ENCODE measurements around the gene CHST3. TPM values are rescaled to one million over a fixed set of nuclear protein-coding genes. Genes with fewer than 3 reads are reported as not detected.

Gene CHST3
- total and polyA plus RNA-seq, 9 of the 15 experiments (the other 6 are each of a cell fraction or from before 2014, with no cell fraction given): 0.01 to 1.3 (median 0.15) TPM

DNA sequence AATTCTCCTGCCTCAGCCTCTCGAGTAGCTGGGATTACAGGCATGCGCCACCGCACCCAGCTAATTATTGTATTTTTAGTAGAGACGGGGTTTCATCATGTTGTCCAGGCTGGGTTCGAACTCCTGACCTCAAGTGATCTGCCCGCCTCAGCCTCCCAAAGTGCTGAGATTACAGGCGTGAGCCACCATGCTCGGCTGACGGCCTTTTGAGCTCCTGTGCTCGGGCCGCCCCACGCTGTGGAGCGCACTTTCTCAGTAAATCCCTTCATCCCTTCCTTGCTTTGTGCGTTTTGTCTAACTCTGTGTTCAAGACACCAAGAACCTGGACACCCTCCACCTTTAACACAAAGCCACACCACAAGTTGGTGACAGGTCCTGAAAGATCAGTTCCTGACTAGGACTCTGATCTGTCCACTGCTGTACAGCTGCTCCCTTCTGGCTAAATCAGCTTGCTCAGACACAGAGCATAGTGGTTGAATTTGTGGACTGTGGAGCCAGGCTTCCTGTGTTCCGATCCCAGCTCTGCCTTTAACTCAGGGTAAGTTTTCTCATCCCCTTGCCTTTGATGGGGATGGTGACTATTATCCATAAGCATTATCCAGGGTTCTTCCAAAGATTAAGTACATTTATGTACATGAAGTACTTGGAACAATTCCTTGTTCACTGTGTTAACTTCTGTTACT lies 20.1 kb downstream of the CHST3 start:
- ATAC-seq (no peak), FAIRE-seq (no peak), DNase-seq (ENCODE audit: extremely low read depth in 1 of 4, low spot score in 3 of 4) (no peak)
- Histone ChIP-seq H3K36me3 (ENCODE audit: control insufficient read depth, insufficient read depth, low read length) (no peaks in the 10 kb centered on the region), H3K4me3 (no peak overlapping the region), H3K9me3 (replicated peaks; ENCODE audit: control insufficient read depth, insufficient read depth, low read depth, low read length) (peaks cover 4% of the 10 kb centered on the region; the same call in 1 of the 2 replicates), H3K27me3 (ENCODE audit: control insufficient read depth in 2 of 2, insufficient read depth in 2 of 2, low read length in 2 of 2) (peaks cover 38 to 53% of the 10 kb centered on the region in 2 experiments), H2AFZ (ENCODE audit: low read depth, low read length) (no peak overlapping the region), H3K4me2 (ENCODE audit: insufficient read depth, low read length) (no peak overlapping the region), H3K27ac (ENCODE audit: extremely low read depth, low read depth, low read length) (no peak overlapping the region), H3K79me2 (ENCODE audit: control insufficient read depth, insufficient read depth, low read length) (no peaks in the 10 kb centered on the region), H3K4me1 (replicated peaks in 1 of 2; ENCODE audit: control insufficient read depth in 2 of 2, insufficient read depth in 2 of 2, low read length in 2 of 2) (peaks cover 11 to 12% of the 10 kb centered on the region in 2 experiments; a peak in 4 of 5 replicates), H3K9me1 (ENCODE audit: control insufficient read depth, insufficient read depth, low read length) (no peaks in the 10 kb centered on the region), H4K20me1 (replicated peaks; ENCODE audit: control insufficient read depth, insufficient read depth, low read length) (no peaks in the 10 kb centered on the region; the same call in 1 of the 2 replicates), H3K9ac (ENCODE audit: insufficient read depth in 1 of 2, low read depth in 2 of 2, low read length in 2 of 2) (no peak overlapping the region)
- BruUV-seq (replicated peaks): no TSS peak
- intact Hi-C loops (cut with micrococcal nuclease) (no loop called here), in situ Hi-C loops (cut with MboI) (no loop called here)
- ChIA-PET CTCF (ENCODE audit: low intra/inter-chr PET ratio) (no interaction called here), POLR2A (interaction anchor here (0.6 to 2.0 kb wide), 9 partner anchors 9 to 1056 kb away, joined by 3 to 10 read pairs (median 3); no protein-coding TSS in a partner anchor)
- 9% methylated on average over 15 of the region's 15 CpGs for WGBS (ENCODE audit: insufficient coverage, low coverage, missing lambda C conversion rate)
- TF ChIP-seq AFF4 (CRISPR knock-in tag; IDR thresholded peaks at IDR 0.05): no peak
- TF ChIP-seq ZBTB7A (IDR thresholded peaks at IDR 0.05; ENCODE audit: borderline replicate concordance, control insufficient read depth, low read depth, low read length): no peak
- TF ChIP-seq NRF1 (conservative IDR thresholded peaks at IDR 0.05 in 1 of 2, IDR thresholded peaks at IDR 0.05 in 1 of 2): no peak
- no peak for TF ChIP-seq SIN3B (IDR thresholded peaks at IDR 0.05; ENCODE audit: low read depth)
- TF ChIP-seq USF1 (CRISPR knock-in tag; IDR thresholded peaks at IDR 0.05): no peak
- TF ChIP-seq SOX6 (IDR thresholded peaks at IDR 0.05): no peak
- TF ChIP-seq MECOM (CRISPR knock-in tag; IDR thresholded peaks at IDR 0.05): no peak
- TF ChIP-seq POLR3A (IDR thresholded peaks at IDR 0.05; ENCODE audit: borderline replicate concordance, extremely low read depth, insufficient read depth, insufficient read length): no peak
- TF ChIP-seq, protein P1, sequence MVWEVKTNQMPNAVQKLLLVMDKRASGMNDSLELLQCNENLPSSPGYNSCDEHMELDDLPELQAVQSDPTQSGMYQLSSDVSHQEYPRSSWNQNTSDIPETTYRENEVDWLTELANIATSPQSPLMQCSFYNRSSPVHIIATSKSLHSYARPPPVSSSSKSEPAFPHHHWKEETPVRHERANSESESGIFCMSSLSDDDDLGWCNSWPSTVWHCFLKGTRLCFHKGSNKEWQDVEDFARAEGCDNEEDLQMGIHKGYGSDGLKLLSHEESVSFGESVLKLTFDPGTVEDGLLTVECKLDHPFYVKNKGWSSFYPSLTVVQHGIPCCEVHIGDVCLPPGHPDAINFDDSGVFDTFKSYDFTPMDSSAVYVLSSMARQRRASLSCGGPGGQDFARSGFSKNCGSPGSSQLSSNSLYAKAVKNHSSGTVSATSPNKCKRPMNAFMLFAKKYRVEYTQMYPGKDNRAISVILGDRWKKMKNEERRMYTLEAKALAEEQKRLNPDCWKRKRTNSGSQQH (CRISPR knock-in tag; IDR thresholded peaks at IDR 0.05): no peak
- no peak for TF ChIP-seq FOSL1 (tag; conservative IDR thresholded peaks at IDR 0.05)
- TF ChIP-seq, protein P2, sequence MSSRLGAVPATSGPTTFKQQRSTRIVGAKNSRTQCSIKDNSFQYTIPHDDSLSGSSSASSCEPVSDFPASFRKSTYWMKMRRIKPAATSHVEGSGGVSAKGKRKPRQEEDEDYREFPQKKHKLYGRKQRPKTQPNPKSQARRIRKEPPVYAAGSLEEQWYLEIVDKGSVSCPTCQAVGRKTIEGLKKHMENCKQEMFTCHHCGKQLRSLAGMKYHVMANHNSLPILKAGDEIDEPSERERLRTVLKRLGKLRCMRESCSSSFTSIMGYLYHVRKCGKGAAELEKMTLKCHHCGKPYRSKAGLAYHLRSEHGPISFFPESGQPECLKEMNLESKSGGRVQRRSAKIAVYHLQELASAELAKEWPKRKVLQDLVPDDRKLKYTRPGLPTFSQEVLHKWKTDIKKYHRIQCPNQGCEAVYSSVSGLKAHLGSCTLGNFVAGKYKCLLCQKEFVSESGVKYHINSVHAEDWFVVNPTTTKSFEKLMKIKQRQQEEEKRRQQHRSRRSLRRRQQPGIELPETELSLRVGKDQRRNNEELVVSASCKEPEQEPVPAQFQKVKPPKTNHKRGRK (tag; IDR thresholded peaks at IDR 0.05): no peak
- no peak for TF ChIP-seq EGR1 (conservative IDR thresholded peaks at IDR 0.05)
- no peak for TF ChIP-seq KDM5B (IDR thresholded peaks at IDR 0.05; ENCODE audit: insufficient replicate concordance, low read depth, low read length)
- TF ChIP-seq RBM34 (IDR thresholded peaks at IDR 0.05; ENCODE audit: borderline replicate concordance, insufficient read depth, low read length): no peak

All from K562 (cell line).